Measurements from ENCODE around the gene DDX54.

The DDX54 gene

GRCh38 chr12:113116875-113117274 is 68.4 kb downstream of the DDX54 start:
- no peak for DNase-seq

GRCh38 chr12:113115455-113116126 is 69.7 kb downstream of the DDX54 start:
- no peak for DNase-seq

GRCh38 chr12:113114447-113115178 is 70.7 kb downstream of the DDX54 start:
- DNase-seq: no peak

GRCh38 chr12:113113397-113113796 is 71.9 kb downstream of the DDX54 start:
- DNase-seq: no peak

GRCh38 chr12:113112043-113112899 is 73.0 kb downstream of the DDX54 start:
- DNase-seq: no peak

GRCh38 chr12:113111247-113111646 is 74.0 kb downstream of the DDX54 start:
- no peak for DNase-seq

GRCh38 chr12:113109872-113110599 is 75.2 kb downstream of the DDX54 start:
- no peak for DNase-seq

- DNase-seq: no peak
Observed at GRCh38 chr12:113109360-113109759, 75.9 kb downstream of the DDX54 start.

GRCh38 chr12:113108308-113108707 is 77.0 kb downstream of the DDX54 start:
- no peak for DNase-seq

Measured in suppressor macrophage treated with lipopolysaccharide for 1 hour (primary cell).